HS-5 (cell line): ENCODE measurements around the gene KDM4F.
"Not testable (repeated sequence)": the region's sequence is repeated elsewhere in the genome, so short reads cannot be mapped to it uniquely, and the experiment has no call there.

Experiments
- DNase-seq: peaks from one replicate; pipeline ENCODE4 v3.0.0-alpha.2; 2012; ENCODE audit warnings: low read depth

The KDM4F gene

GRCh38 chr11:95049122-95049521, at the start of gene KDM4F:
KDM4F (plus strand) TSS chr11:95049422.
- not testable (repeated sequence) for DNase-seq

GRCh38 chr11:95003716-95004115, 45.5 kb upstream of the KDM4F start:
- no peak for DNase-seq

- no peak for DNase-seq
Measured at GRCh38 chr11:95005642-95006041, 43.6 kb upstream of the KDM4F start.

- DNase-seq: no peak
Measured at GRCh38 chr11:95011376-95011775, 37.8 kb upstream of the KDM4F start.

- DNase-seq: no peak
Measured at GRCh38 chr11:95014184-95014821, 34.9 kb upstream of the KDM4F start.

GRCh38 chr11:95016139-95016538, 33.1 kb upstream of the KDM4F start:
- DNase-seq: no peak

GRCh38 chr11:95021468-95021867, 27.8 kb upstream of the KDM4F start:
- not testable (repeated sequence) for DNase-seq

GRCh38 chr11:95024958-95025357, 24.3 kb upstream of the KDM4F start, which contains the start of gene KDM4E:
KDM4E (plus strand) TSS chr11:95025258; CDS start chr11:95025558, 300 bp downstream.
- DNase-seq: no peak

GRCh38 chr11:95025594-95025993, 23.6 kb upstream of the KDM4F start:
- DNase-seq: not testable (repeated sequence)

GRCh38 chr11:95028357-95028756, 20.9 kb upstream of the KDM4F start:
- no peak for DNase-seq

- DNase-seq: no peak
Measured at GRCh38 chr11:95033051-95033450, 16.2 kb upstream of the KDM4F start.

GRCh38 chr11:95035316-95035715, 13.9 kb upstream of the KDM4F start:
- DNase-seq: no peak

GRCh38 chr11:95037356-95038035, 11.7 kb upstream of the KDM4F start:
- DNase-seq: not testable (repeated sequence)

- no peak for DNase-seq
Measured at GRCh38 chr11:95042239-95042638, 7.0 kb upstream of the KDM4F start.

- DNase-seq: no peak
Measured at GRCh38 chr11:95042906-95043305, 6.3 kb upstream of the KDM4F start.

GRCh38 chr11:95044010-95044409, 5.2 kb upstream of the KDM4F start:
- DNase-seq: no peak

GRCh38 chr11:95045812-95046211, 3.4 kb upstream of the KDM4F start:
- no peak for DNase-seq

GRCh38 chr11:95050595-95051202, 1.5 kb downstream of the KDM4F start:
- DNase-seq: no peak

- DNase-seq: no peak
Measured at GRCh38 chr11:95054356-95054755, 5.1 kb downstream of the KDM4F start.

- no peak for DNase-seq
Measured at GRCh38 chr11:95055283-95055897, 6.2 kb downstream of the KDM4F start.

- DNase-seq: no peak
Measured at GRCh38 chr11:95057959-95058358, 8.7 kb downstream of the KDM4F start.

- DNase-seq: no peak
Measured at GRCh38 chr11:95058621-95059020, 9.4 kb downstream of the KDM4F start.

GRCh38 chr11:95059046-95059445, 9.8 kb downstream of the KDM4F start:
- no peak for DNase-seq
